Central memory CD4-positive, alpha-beta T cell (primary cell): ENCODE measurements around the gene IQGAP1.
"Not testable (repeated sequence)": the region's sequence is repeated elsewhere in the genome, so short reads cannot be mapped to it uniquely, and the experiment has no call there.

ENCODE experiments used
- DNase-seq: peaks from one replicate; pipeline ENCODE4 v3.0.0; 2022

The IQGAP1 gene

DNA sequence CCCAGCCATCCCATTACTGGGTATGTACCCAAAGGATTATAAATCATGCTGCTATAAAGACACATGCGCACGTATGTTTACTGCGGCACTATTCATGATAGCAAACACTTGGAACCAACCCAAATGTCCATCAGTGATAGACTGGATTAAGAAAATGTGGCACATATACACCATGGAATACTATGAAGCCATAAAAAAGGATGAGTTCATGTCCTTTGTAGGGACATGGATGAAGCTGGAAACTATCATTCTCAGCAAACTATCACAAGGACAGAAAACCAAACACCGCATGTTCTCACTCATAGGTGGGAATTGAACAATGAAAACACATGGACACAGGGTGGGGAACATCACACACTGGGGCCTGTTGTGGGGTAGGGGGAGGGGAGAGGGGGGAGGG, 22.3 kb downstream of the IQGAP1 start:
- DNase-seq = not testable (repeated sequence)

DNA sequence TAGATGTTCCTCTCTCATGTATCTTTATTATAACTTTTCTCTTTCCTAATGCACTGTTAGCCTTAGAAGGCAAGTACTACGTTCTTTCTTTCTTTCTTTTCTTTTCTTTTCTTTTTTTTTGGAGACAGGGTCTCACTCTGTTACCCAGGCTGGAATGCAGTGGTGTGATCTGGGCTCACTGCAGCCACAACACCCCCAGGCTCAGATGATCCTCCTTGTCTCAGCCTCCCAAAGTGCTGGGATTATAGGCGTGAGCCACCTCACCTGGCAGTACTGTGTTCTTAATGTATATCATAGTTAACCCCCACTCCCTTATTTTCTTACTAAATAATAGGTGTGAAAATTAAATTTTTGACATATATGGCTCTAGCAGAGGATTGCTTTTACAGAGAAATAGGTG, 23.1 kb downstream of the IQGAP1 start:
- no peak for DNase-seq

DNA sequence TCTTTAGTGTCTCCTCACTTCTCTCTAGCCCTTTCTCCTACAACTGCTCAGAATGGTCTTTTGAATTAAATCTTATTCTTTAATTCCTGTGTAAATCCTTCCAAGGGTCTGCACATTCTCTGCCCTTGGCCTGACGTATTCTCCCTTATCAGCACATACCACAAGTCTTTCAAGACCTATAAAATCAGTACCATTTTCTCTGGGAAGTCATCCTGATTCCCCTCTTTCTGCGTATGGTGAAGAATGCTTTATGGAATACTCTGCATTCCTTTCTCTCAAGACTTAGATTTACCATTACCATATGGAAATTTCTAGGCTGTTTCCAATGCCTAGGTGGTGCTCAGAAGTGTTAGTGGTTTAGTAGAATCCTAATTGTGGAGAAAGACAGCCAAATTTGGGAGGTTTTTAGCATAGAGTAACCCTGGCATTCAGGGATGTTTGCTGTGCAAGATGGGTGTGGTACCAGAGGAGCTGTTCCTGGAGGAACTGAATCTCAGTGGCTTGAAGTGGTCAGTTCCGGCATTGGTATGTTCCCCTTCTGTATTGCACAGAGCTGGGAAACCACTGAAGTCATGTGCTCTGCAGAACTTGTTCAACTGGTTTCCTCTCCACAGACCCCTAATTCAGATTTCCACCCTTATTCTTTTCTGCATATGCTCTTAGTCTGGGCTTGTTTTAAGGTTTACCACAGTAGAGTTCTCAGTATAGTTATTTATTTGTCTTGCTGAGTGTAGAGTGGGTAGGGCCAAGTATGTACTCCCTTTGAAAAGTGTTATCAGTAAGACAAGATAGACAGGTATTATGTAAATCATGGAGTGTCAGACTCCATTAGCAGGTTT, 24.5 kb downstream of the IQGAP1 start:
- DNase-seq = no peak

DNA sequence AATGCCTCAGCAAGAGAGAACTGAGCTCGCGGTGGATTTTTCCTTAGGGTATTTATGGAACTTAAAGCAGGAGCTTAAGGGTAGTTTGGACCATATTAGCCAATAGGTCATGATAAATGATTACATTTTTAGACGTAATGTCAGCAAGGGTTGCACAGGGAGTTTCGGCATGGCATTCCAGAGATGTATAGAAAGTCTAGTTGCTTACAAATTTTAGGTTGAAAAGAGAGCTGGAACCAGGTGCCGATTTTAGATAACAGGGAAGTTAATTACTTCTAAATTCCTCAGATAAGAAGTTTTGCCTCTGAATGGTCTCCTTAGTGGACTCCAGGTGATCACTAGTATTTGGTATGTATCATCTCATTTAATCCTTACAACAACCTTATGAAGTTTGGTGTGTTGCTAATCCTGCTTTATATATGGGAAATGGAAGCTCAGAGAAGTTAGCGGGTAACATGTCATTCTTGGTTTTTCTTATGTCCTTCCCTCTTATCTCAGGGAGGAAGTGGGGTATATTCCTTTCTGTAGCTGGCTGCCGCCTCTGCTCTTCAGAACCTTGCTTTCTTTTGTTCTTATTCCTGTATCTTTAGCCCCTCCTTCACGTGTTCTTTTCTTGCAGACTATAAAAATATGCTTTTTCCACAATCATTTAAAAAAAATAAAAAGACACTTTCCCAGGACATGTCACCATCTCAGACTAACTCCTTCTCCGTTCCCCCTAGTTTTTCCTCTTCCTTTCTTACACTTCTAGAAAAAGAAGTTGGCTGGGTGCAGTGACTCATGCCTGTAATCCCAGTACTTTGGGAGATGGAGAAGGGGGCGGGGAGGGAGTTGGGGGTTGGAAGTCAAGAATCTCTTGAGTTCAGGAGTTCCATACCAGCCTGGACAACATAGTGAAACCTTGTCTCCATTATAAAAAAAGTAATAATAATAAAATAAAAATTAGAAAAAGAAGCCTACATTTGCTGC, 25.7 kb downstream of the IQGAP1 start:
- DNase-seq = no peak

DNA sequence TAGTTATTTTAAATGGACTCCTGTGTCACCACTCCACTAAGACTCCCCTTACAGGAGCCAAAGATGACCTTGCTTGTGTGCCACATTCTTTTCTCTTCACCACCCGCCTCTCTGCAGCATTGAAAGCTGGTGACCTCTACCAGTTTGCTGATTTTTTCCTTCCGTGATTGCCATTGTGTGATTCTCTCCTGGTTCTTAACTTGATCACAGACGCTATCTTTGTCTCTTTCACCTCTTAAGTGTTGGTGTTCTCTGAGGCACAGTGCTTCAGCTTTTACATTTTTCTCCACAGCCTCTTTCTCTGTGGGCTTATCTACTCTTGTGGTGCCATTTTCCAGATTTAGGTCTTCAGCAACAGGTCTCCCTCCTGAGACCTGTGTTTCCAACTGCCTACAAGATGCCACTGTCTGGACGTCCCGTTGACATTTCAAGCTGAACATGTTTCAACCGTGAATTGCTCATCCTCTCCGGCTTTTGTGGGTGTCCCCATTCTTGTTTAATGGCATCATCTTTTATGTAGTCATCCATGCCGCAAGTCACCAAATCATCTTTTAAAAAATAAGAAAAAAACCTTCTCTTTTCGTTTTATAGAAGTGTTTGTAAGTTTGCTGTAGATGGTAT, 26.5 kb downstream of the IQGAP1 start:
- no peak for DNase-seq

DNA sequence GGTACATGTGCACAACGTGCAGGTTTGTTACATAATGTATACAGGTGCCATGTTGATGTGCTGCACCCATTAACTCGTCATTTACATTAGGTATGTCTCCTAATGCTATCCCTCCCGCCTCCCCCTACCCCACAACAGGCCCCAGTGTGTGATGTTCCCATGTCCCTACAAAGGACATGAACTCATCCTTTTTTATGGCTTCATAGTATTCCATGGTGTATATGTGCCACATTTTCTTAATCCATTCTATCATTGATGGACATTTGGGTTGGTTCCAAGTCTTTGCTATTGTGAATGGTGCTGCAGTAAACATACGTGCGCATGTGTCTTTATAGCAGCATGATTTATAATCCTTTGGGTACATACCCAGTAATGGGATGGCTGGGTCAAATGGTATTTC, 28.0 kb downstream of the IQGAP1 start:
- DNase-seq = not testable (repeated sequence)

DNA sequence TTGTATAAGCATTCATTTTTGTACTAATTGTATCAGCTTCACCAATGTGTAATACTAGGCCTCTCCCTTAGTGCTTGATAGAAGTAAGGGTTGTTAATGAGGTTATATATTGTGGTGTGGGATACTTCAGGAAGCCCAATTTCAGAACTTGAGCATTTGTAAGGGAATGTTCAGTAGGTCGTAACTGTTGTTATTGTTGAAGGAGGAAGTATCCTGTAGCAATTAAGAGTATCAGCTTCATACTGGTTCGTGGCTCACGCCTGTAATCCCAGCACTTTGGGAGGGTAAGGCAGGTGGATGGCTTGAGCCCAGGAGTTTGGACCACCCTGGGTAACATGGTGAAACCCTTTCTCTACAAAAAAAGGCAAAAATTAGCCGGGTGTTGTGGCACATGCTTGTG, 30.6 kb downstream of the IQGAP1 start:
- no peak for DNase-seq

DNA sequence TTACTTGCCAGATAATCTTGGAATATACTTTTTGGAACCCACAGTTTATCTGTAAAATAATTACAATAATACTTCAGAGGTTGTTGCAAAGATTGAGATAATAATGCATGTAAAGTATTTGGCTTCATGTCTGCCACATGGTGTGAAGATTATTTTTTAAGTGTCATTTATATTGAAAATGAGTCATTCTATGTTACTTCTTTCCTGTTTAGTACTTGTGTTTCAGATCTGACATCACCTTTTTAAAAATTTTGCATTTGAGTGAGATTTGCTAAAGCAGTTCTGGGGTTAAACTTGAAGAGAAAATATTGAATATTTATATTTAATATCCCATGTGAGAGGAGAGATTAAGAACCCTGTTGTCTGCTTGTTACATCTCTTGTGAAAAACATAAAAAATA, 31.2 kb downstream of the IQGAP1 start:
- DNase-seq = no peak

DNA sequence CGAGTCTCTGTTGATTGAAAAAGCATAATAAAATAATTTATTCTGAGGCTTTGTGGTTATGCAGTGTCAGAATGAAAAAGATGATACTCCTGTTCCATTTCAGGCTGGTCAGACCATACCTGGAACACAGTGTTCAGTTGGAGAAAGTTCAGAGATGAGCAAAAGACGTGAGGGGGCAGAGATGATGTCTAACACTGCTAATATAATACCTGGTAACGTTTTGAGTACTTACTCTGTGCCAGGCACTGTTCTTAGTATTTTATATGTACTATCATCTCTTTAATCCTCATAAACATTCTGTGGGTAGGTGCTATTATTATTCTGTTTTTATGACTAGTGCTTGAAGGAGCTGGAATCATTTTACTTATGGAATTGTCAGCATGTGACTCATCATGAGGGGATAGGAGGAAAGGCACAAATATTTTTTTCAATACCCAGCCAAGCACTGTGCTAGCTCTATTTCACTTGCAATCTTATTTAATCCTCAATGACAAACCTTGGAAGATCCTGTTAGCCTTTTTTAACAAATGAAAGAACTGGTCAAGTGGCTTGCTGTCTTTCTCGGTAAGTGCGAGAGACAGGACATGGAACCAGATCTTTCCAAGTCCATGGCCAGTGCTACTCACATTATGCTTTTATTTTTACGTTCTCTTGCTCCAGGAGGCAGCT, 31.8 kb downstream of the IQGAP1 start:
- DNase-seq = no peak

DNA sequence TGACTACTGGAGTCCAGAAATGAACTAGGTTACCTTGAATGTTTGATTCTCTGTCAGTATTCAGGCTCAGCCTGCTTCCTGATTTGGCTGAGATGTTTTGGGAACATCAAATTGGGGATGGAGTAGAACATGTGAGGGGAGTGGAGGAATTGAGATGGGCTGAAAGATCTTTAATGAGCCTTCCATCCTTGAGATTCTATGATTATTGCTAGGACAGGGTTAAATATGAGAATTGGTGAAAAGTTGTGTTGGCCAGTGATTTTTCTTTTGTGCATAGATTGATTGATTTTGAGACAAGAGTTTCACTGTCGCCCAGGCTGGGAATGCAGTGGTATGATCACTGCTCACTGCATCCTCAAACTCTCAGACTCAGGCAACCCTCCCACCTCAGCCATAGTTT, 32.4 kb downstream of the IQGAP1 start:
- no peak for DNase-seq

DNA sequence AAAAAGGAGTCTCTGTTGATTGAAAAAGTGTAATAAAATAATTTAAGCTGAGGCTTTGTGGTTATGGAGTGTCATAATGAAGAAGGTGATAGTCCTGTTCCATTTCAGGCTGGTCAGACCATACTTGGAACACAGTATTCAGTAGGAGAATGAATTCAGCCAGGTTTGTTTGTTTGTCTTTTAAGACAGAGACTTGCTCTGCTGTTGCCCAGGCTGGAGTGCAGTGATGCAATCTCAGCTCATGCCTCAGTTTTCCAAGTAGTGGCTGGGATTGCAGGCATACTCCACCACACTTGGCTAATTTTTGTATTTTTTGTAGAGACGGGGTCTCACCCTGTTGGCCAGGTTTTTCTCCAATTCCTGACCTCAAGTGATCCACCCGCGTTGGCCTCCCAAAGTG, 33.5 kb downstream of the IQGAP1 start:
- no peak for DNase-seq

DNA sequence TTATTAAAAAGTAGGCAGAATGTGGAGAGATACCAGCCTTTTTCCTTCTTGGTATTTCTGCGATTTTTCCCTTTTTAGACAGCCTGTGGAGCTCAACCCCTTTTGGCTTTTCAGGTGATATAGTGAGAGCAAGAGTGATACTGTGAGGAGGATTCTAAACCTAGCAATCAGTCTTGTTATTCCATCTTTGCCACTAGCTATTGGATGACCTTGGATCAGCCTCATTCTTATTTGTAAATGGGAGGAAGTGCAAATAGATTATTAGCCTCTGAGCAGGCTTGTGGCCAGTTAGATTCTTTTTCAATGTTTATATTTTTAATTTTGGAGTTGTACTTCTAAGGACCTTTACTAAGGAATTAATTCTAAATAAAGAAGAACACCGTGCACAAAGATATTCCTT, 34.0 kb downstream of the IQGAP1 start:
- DNase-seq = no peak

DNA sequence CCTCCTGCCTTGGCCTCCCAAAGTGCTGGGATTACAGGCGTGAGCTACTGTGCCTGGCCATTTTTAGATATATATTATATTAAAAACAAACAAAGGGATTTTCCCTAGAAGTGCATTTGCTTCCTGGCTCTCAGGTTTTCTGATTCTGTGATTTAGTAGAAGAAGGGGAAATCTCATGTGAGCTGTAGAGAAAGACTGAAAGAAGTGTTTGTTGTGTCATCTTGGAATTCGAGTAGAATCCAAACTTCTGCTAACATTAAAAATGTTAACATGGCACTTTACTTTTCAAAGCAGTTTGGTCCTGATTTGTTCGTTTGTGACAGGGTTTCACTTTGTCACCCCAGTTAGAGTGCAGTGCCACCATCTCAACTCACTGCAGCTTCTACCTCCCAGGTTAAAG, 34.9 kb downstream of the IQGAP1 start:
- DNase-seq = no peak

DNA sequence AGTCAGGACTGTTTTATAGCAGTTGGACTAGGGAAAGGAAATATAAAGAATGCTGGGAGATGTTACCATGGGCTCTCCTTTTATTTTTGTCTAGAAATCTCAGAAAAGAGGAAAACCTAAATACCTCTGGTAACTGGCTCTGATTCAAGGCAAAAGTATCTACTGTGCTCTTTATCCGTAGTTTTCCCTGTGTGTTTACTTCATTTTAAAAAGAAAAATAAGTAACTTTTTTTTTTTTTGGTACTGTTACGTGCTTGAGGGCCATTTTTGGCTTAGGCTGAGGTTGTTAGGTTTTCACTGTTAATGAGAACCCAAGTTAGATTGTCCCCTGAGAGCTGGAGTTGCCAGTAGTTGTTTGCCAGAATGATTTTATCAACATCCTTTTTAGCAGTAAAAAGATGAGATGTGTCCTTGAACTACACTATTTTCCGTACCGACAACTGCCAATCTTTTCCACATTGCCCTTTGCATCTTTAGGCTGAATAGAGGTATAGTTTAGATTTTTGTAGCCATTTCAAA, 35.8 kb downstream of the IQGAP1 start:
- no peak for DNase-seq

DNA sequence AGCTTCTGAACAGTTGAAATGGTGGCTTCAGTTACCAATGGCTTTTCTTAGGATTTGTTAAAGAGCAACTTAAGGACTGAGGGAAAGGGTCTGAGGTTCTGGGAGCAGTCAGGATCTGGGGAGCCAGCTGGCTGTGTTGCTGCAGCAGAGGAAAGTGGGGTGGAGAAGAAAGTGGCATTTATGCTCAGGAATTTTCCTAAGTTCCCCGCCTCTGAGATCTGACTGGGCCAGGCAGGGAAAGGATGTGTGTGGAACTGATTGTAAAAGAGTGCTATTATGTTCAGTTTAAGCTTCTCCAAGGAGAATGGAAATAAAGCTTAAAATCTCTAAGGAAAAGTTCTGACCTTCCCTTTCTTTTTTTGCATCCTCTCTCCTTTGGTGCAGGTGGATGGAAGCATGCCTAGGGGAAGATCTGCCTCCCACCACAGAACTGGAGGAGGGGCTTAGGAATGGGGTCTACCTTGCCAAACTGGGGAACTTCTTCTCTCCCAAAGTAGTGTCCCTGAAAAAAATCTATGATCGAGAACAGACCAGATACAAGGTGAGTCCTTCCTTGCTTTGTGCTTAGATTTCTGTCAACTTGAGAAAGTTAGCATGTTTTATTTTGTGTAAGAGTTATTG, 37.8 kb downstream of the IQGAP1 start:
- DNase-seq = no peak

DNA sequence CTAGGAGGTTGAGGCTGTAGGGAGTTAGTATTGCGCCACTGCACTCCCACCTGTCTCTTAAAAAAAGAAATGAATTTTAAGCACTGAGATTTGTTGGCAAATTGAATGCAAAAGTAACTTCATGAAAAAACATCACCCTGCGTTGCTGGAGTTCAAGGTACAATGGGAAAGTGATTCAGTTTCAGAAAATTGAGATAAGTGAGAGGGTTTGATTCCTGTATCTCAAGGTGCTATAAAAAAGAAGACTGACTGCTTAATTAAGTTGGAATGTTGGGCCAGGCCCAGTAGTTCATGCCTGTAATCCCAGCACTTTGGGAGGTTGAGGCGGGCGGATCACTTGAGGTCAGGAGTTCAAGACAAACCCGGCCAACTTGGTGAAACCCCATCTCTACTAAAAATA, 39.1 kb downstream of the IQGAP1 start:
- DNase-seq = no peak

DNA sequence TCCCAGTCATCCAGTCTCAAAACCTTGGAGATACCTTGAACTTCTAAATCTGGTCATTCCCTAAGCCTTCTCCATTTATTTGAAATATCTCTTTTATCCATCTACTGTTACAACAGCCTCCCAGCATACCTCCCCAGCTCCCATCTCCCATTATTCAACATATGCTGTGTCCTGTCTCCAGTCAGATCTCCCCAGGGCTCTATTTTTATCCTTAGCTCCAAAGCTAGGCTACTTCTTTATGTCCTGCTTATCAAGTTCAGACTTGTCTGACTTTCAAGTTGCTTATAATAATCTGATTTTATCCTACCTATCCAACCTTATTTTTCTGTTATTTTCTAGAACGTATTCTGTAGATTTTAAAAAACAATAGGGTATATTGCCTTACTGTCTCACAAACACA, 44.2 kb downstream of the IQGAP1 start:
- DNase-seq = no peak

DNA sequence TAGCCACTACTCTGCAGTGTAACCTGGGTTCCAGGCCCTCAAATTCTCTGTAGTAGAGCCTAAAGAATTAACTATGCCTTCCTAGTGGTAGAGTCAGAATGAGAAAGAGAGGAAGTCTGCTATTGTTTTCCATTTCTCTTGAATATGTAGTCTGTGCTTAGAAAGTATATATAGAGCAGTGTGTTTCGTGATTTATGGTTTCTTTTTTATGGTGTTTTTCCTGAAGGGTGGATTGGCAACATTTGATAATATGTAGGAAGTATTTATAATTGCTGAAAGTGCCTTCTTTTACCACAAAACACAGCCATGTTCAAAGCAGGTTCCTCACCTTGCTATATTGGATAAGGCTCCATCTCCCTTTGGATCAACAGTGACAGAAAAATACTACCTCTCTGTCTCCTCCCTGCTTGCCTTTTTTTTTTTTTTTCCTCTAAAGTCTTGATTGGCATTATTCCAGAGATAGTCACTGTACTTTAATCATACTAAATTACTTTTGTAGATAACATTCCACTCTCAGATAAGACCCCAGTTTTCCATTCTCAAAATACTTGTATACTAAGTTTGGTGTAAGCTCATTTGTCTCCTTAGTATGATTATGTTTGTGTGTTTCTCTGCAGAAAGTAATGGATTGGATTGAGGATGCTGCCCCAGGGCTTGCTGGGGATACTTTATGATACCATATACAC, 47.8 kb downstream of the IQGAP1 start:
- DNase-seq = no peak

DNA sequence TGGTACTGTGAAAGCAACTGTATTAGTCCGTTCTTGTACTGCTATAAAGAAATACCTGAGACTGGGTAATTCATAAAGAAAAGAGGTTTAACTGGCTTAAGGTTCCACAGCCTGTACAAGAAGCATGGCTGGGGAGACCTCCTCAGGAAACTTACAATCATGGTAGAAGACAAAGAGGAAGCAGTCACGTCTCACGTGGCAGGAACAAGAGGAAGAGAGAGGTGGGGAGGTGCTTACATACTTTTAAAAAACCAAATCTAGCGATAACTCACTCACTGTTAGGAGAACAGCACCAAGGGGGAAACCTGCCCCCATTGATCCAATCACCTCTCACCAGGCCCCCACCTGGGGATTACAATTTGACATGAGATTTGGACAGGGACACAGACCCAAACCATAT, 48.9 kb downstream of the IQGAP1 start:
- no peak for DNase-seq

DNA sequence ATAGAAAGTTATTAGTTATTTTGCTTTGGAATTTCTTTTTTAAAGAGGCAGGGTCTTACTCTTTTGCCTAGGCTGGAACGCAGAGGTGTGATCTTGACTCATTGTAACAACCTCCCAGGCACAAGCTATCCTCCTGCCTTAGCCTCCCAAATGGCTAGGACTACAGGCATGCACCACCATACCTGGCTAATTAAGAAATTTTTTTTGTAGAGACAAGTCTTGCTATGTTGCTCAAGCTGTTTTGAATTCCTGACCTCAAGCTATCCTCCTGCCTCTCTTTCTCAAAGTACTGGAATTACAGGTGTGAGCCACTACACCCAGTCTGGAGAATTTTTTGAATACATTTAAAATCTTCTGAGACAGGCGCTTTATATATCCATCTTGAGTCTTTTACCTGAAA, 49.5 kb downstream of the IQGAP1 start:
- DNase-seq = no peak

DNA sequence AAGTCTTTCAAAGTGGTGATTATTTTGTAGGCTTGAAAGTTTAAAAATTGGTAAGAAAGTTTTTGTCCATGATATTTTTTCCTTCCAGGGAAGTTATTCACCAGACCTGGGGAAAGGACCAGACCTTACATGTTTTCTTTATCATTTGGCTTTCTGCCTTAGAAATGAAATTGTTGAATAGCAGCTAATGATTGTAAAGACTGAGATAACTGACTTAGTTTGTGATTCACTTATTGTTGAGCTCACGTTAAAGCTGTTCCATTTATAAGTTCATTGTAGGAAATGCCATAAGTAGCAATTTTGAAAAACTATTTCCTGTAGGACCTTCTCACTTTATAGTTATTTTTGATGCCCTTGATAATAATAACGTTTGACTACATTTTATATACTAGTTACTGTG, 51.9 kb downstream of the IQGAP1 start:
- no peak for DNase-seq

DNA sequence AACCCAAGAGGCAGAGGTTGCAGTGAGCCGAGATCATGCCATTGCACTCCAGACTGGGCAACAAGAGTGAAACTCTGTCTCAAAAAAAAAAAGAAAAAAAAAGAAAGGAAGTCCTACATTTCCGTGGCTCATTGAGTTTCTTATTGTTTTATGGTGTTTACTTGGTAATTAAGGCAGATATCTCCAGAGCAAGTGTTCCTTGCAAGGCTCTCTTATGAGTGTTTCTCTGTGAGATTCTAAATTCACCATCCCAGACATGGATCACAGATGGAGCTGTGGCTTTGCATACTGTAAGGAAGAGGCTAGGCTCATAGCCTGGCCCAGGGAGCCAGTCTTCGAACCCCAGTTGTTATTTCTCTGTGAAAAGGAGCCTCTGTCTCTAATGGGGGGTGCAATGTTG, 53.0 kb downstream of the IQGAP1 start:
- no peak for DNase-seq
